Heart right ventricle (tissue), 16 donors: Measurements from ENCODE around the gene STYXL1. TPM values are rescaled to one million over a fixed set of nuclear protein-coding genes. Genes with fewer than 3 reads are reported as not detected.

Experiments
- ATAC-seq, 8 donors: fragments of 200-7000 bp; cut with Tn5 transposase; one replicate each; pipeline ENCODE4 v1.9.1; 2020; ENCODE audit warnings: mild to moderate bottlenecking in 8 of 8, moderate library complexity in 8 of 8, moderate number of reproducible peaks in 1 of 8
- DNase-seq, 2 donors: peaks; one replicate each; pipeline ENCODE4 v3.0.0-alpha.2; 2020
- H3K27ac ChIP-seq, 10 donors: fragments of 200-600 bp; sonication (generic) in 2 of 10; one replicate each; pipeline versions ENCODE4 v1.5.0 to v1.8.0; 2020 to 2022; ENCODE audit warnings: mild to moderate bottlenecking in 3 of 10
- H3K27me3 ChIP-seq, 7 donors: fragments of 200-600 bp; one replicate each; pipeline ENCODE4 v1.8.0; 2021 to 2022; ENCODE audit warnings: mild to moderate bottlenecking in 2 of 7
- H3K36me3 ChIP-seq, 9 donors: fragments of 200-600 bp; sonication (generic) in 1 of 9; one replicate each; pipeline versions ENCODE4 v1.5.0 to v1.8.0; 2020 to 2022; ENCODE audit warnings: mild to moderate bottlenecking in 2 of 9
- H3K4me1 ChIP-seq, 9 donors: fragments of 200-600 bp; sonication (generic) in 1 of 9; one replicate each; pipeline versions ENCODE4 v1.5.0 to v1.8.0; 2020 to 2022; ENCODE audit warnings: mild to moderate bottlenecking in 4 of 9
- H3K4me3 ChIP-seq, 10 donors: fragments of 200-600 bp; sonication (generic) in 2 of 10; one replicate each; pipeline versions ENCODE4 v1.5.0 to v1.8.0; 2020 to 2022; ENCODE audit warnings: mild to moderate bottlenecking in 7 of 10, moderate library complexity in 2 of 10
- H3K9me3 ChIP-seq, 11 donors: fragments of 200-600 bp in 10 of 11; sonication (generic) in 2 of 11; one replicate each; pipeline versions ENCODE4 v1.5.0 to v1.8.0; 2013 to 2022; ENCODE audit warnings: mild to moderate bottlenecking in 2 of 11, control low read depth in 1 of 11, moderate library complexity in 1 of 11
- WGBS, 2 donors: extraction: QIAGEN DNeasy Blood & Tissue Kit; methylation state at CpG; one replicate each; pipeline ENCODE4 v1.1.7; 2013; ENCODE audit warnings: inconsistent platforms in 1 of 2; 5-methylcytosine and 5-hydroxymethylcytosine counted together
- intact Hi-C, 10 donors: fragments of 100-400 bp; cut with DNase I; formaldehyde crosslinking; loops; one replicate each; pipeline versions ENCODE4 v1.11.1 to v1.14.2; 2022
- polyA plus RNA-seq, 2 donors: library from polyadenylated mRNA; stranded (reverse); fragments of 200-250 nt; gene quantifications; one replicate each; pipeline ENCODE4 v1.2.3, GENCODE V29; 2013
- total RNA-seq, 10 donors: library from RNA; stranded (reverse); fragmentation: NEBNext Ultra II Directional in 3 of 10; extraction: Animal tissue kit (Norgen Biotek cat#: 25700) in 3 of 10; gene quantifications; one replicate each; pipeline versions ENCODE4 v1.2.1 to v1.2.4, GENCODE V29; 2021 to 2023
- TF ChIP-seq, protein P1 (sequence below), 9 donors: fragments of 200-600 bp; sonication (generic) in 2 of 9; IDR thresholded peaks; one replicate each; pipeline versions ENCODE4 v1.5.0 to v1.8.0; 2021 to 2022; ENCODE audit warnings: antibody characterized with exemption in 9 of 9, mild to moderate bottlenecking in 5 of 9, moderate library complexity in 1 of 9
- donor health status: Arrhythmogenic right ventricular cardiomyopathy.
- donor health status: ischemic (EF 13 %, LVEDD 7.1; RV severe dilation, severe dysfunction).
- donor health status: healthy with polysubstance abuse.
- donor health status: DM: no; HTN: yes; CAD: no.
- donor health status: DM: no; HTN: no; CAD: no.
- donor health status: ischemic (EF 25% LVEDD 6.9; RV normal size, moderate dysfunction).
- donor health status: ischemic (EF 25% LVEDD 5.7; RV mildly dilated, moderate dysfunction).
- donor health status: healthy.
- donor health status: DM: yes; HTN: yes; CAD: no.
- donor health status: Ischemic cardiomyopathy.
- donor health status: ischemic (EF 35%, LVEDD 5.7; RV mildly dilated, moderate dysfunction).
- donor health status: nonischemic (EF 11% LVEDD 7.7; RV severe dilation, severe dysfunction).
- donor health status: DM: yes; HTN: yes; CAD: no.
- donor health status: PGD.
- donor health status: ischemic (EF 29% LVEDD 5.4; RV normal size, mild dysfunction).
- donor health status: nonischemic (EF 23%, LVEDD 6.1; RV moderate dilation, normal function).

STYXL1 gene
- total and polyA plus RNA-seq, 12 donors = 11.0 to 53.9 (median 17.7) TPM

GRCh38 chr7:76002822-76003221 lies 45.0 kb downstream of the STYXL1 start:
- TF ChIP-seq, protein P1, sequence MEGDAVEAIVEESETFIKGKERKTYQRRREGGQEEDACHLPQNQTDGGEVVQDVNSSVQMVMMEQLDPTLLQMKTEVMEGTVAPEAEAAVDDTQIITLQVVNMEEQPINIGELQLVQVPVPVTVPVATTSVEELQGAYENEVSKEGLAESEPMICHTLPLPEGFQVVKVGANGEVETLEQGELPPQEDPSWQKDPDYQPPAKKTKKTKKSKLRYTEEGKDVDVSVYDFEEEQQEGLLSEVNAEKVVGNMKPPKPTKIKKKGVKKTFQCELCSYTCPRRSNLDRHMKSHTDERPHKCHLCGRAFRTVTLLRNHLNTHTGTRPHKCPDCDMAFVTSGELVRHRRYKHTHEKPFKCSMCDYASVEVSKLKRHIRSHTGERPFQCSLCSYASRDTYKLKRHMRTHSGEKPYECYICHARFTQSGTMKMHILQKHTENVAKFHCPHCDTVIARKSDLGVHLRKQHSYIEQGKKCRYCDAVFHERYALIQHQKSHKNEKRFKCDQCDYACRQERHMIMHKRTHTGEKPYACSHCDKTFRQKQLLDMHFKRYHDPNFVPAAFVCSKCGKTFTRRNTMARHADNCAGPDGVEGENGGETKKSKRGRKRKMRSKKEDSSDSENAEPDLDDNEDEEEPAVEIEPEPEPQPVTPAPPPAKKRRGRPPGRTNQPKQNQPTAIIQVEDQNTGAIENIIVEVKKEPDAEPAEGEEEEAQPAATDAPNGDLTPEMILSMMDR (IDR thresholded peaks at IDR 0.05) = no peak
- H3K4me1 ChIP-seq = peaks cover 0 to 6% (median 0%) of the 10 kb centered on the region in 9 donors
- 98% methylated on average over 3 of the region's 3 CpGs for WGBS, 2 donors
- ATAC-seq (no peak), DNase-seq (no peak)
- H3K27ac ChIP-seq = no peak overlapping the region
- intact Hi-C loops = loop anchor here in 1 of 10 donors (5.0 kb wide), 1 partner anchor 116 kb away; no protein-coding TSS in a partner anchor
- H3K9me3 ChIP-seq = no peaks in the 10 kb centered on the region
- peaks cover 0 to 57% (median 8%) of the 10 kb centered on the region in 9 donors for H3K36me3 ChIP-seq
- no peaks in the 10 kb centered on the region for H3K27me3 ChIP-seq
- H3K4me3 ChIP-seq = no peak overlapping the region

- H3K4me3 ChIP-seq = no peak overlapping the region
- TF ChIP-seq, protein P1 (IDR thresholded peaks at IDR 0.05) = no peak
- peaks cover 0 to 57% (median 8%) of the 10 kb centered on the region in 9 donors for H3K36me3 ChIP-seq
- DNase-seq (no peak), ATAC-seq (peak in 3 of 8 donors; percentile 57 to 74 (median 68))
- no peak overlapping the region for H3K27ac ChIP-seq
- H3K9me3 ChIP-seq = no peaks in the 10 kb centered on the region
- intact Hi-C loops = loop anchor here in 1 of 10 donors (5.0 kb wide), 1 partner anchor 115 kb away; no protein-coding TSS in a partner anchor
- 74 to 80% methylated on average over 6 of the region's 6 CpGs for WGBS, 2 donors
- H3K4me1 ChIP-seq = peaks cover 0 to 11% (median 0%) of the 10 kb centered on the region in 9 donors
- H3K27me3 ChIP-seq = no peaks in the 10 kb centered on the region
These were observed 45.7 kb downstream of the STYXL1 start for GRCh38 chr7:76002139-76002538.

- peaks cover 0 to 65% (median 8%) of the 10 kb centered on the region in 9 donors for H3K36me3 ChIP-seq
- no peak for DNase-seq
These were observed 47.2 kb downstream of the STYXL1 start for GRCh38 chr7:76000566-76000965.

DNA sequence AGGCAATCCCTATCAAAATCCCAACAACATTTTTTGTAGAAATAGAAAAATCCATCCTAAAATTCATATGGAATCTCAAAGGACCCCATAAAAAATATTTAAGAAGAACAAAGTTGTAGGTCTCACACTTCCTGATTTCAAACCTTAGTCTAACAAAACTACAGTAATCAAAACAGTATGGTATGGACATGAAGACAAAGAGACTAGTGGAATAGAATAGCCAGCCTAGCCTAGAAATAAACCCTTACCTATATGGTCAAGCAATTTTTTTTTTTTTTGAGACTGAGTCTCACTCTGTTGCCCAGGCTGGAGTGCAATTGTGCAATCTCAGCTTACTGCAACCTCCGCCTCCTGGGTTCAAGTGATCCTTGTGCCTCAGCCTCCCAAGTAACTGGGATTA lies 49.8 kb downstream of the STYXL1 start:
- H3K4me3 ChIP-seq = no peak overlapping the region
- peaks cover 12 to 40% (median 15%) of the 10 kb centered on the region in 9 donors for H3K4me1 ChIP-seq
- ATAC-seq (no peak), DNase-seq (no peak)
- H3K27ac ChIP-seq = peak overlapping the region in 1 of 10 donors; percentile 51
- H3K36me3 ChIP-seq = peaks cover 0 to 42% (median 4%) of the 10 kb centered on the region in 9 donors
- intact Hi-C loops = loop anchor here in 1 of 10 donors (5.0 kb wide), 1 partner anchor 81 kb away; the partner anchor contains the start of gene POR
- WGBS, 2 donors = 97 to 100% methylated on average over 1 of the region's 1 CpG
- TF ChIP-seq, protein P1 (IDR thresholded peaks at IDR 0.05) = no peak
- H3K9me3 ChIP-seq = no peaks in the 10 kb centered on the region
- H3K27me3 ChIP-seq = no peaks in the 10 kb centered on the region

More at GRCh38 chr7:76000566-76000965, 47.2 kb downstream of the STYXL1 start:
- Histone ChIP-seq H3K27ac (no peak overlapping the region), H3K27me3 (no peaks in the 10 kb centered on the region), H3K4me1 (peaks cover 0 to 20% (median 0%) of the 10 kb centered on the region in 9 donors), H3K4me3 (no peak overlapping the region), H3K9me3 (no peaks in the 10 kb centered on the region)
- no peak for ATAC-seq
- TF ChIP-seq, protein P1 (IDR thresholded peaks at IDR 0.05) = no peak
- WGBS, 2 donors = 94 to 97% methylated on average over 11 of the region's 11 CpGs
- intact Hi-C loops = loop anchor here in 1 of 10 donors (5.0 kb wide), 1 partner anchor 113 kb away; no protein-coding TSS in a partner anchor
